Stimulated activated CD8-positive, alpha-beta memory T cell treated with anti-CD3 and anti-CD28 coated beads, Interleukin-4, amount 100 ng/mL, for 24 hours (primary cell): ENCODE data around the gene CACNB1.
"Not testable (repeated sequence)": the region's sequence is repeated elsewhere in the genome, so short reads cannot be mapped to it uniquely, and the experiment has no call there.

Experiments
- DNase-seq: peaks from one replicate; pipeline ENCODE4 v3.0.0-alpha.2; 2020; ENCODE audit warnings: low read depth

Gene CACNB1

DNA sequence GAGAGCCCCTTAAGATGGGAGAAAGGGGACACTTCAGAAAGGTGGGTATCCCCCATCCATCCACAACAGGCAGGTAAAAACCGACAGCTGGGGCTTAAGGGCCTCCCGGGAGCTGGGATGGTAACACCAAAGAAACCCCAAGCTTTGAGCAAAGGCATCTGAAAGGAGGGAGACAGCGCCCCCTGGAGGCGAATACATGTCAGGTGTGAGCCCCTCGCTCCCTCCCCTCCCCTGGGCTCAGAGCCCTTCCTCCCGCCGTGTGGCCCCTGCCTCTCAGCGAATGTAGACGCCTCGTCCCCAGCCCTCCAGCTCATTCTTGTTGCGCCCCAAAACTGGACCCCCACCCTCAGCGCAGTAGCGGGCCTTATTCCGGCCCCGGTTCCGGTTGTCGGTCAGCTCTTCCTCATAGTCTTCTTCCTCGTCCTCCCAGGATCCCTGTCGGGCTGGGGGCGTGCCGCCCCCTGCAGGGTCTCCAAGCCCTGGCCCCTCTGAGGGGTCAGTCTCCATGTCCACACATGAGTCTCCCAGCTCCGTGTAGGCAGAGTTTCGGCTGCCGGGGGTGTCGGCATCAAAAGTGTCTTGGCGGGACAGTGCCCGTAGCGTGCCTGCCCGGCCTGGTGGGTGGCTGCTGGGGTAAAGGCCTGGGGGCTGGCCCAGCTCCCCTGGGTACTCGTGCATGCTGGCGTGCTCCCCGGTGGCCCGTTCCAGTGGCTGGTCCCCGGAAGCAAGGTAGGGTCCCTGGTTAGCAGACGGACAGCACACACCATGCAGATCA, 22.4 kb downstream of the CACNB1 start:
- peak; percentile 63 for DNase-seq

DNA sequence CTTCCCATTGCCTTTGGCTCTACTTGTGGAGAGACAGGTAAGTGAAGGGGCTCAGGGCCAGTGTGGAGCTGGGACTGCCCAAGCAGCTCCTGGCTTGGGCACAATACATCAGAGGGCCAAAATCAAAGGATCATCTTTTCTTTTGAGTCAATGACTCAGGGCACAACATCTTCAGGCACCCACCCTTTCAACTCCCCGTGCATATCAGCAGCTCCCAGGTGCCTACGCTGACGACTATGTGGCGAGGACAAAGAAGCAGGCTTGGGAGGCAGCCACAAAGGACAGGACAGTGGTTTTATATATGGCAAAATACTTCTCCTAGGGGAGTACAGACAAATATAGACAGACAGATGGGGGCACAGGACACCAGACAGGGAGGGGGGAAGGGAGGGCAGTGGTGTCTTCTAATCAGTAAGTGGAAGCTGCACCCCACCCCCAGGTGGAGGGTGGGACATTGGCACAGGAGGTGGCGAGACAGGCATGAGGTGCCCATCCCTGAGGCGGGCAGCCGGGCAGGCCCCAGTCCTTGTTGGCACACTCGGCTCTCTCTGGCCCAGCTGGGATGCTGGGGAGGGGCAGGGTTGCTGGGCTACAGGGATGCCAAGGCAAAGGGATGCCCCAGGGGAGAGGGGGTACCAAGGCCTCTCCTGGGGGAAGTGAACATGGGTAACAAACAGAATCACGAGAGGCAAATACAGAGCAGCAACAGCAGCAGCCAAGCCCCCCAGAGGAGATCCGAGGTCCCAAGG, 23.8 kb downstream of the CACNB1 start:
- DNase-seq: no peak

- DNase-seq: no peak
These were observed 24.4 kb downstream of the CACNB1 start for GRCh38 chr17:39173080-39173479.

GRCh38 chr17:39171933-39172332, 25.5 kb downstream of the CACNB1 start:
- no peak for DNase-seq

DNA sequence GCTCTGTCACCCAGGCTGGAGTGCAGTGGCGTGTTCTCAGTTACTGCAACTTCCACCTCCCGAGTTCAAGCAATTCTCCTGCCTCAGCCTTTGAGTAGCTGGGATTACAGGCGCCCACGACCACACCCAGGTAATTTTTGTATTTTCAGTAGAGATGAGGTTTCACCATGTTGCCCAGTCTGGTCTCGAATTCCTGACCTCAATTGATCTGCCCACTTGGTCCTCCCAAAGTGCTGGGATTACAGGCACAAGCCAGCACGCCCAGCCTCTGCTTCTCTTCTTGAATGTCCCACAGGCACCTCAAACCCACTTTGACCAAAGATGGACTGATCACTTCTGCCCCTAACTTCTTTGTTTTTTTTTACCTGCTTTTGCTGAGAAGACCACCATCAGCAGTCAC, 26.9 kb downstream of the CACNB1 start:
- DNase-seq: no peak

GRCh38 chr17:39170109-39170508, 27.4 kb downstream of the CACNB1 start:
- no peak for DNase-seq

DNA sequence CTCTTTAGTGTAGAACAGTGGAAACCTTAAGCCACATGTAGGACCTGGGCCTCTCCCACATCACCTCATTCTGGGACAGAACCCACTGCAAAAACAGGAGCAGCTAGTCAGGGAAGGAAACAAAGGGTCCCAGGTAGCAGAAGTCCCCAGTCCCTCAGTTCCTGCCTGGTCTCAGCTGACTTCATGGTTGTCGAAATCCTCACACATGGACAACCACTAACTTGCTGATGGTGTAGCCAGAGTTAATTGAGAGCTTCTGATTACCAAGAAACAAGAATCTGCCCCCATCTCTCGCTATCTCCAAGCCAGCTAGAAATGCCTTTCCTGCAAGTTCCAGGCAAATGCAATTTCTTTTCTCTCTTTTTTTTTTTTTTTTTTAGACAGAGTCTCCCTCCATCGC, 28.0 kb downstream of the CACNB1 start:
- no peak for DNase-seq

DNA sequence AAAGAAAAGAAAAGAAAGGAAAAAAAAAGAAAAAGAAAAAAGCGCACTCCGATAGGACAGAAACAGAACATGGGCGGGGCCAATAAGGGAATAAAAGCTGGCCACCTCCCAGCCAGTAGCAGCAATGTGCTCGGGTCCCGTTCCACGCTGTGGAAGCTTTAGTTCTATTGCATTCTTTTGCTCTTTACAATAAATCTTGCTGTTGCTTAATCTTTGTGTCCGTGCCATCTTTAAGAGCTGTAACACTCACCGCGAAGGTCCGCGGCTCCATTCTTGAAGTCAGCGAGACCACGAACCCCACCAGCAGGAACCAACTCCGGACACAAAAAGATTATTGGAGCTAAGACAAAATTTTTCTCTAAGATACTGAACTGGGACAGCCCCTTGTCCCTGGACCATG, 28.4 kb downstream of the CACNB1 start:
- no peak for DNase-seq

DNA sequence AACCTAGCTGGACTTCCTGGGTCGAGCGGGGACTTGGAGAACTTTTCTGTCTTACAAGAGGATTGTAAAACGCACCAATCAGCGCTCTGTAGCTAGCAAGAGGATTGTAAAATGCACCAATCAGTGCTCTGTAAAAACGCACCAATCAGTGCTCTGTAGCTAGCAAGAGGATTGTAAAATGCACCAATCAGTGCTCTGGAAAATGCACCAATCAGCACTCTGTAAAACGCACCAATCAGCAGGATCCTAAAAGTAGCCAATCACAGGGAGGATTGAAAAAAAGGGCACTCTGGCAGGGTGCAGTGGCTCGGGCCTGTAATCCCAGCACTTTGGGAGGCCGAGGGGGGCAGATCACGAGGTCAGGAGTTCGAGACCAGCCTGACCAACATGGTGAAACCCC, 29.0 kb downstream of the CACNB1 start:
- not testable (repeated sequence) for DNase-seq

GRCh38 chr17:39167476-39167875, 30.0 kb downstream of the CACNB1 start:
- no peak for DNase-seq

GRCh38 chr17:39166437-39167335, 30.8 kb downstream of the CACNB1 start:
- DNase-seq: no peak

GRCh38 chr17:39165841-39166349, 31.6 kb downstream of the CACNB1 start, which contains the start of gene ARL5C:
Gene ARL5C (minus strand): TSS chr17:39166161. CDS start chr17:39165760, 401 bp downstream.
- DNase-seq: no peak

- DNase-seq: no peak
These were observed 32.2 kb downstream of the CACNB1 start for GRCh38 chr17:39165178-39165840.

DNA sequence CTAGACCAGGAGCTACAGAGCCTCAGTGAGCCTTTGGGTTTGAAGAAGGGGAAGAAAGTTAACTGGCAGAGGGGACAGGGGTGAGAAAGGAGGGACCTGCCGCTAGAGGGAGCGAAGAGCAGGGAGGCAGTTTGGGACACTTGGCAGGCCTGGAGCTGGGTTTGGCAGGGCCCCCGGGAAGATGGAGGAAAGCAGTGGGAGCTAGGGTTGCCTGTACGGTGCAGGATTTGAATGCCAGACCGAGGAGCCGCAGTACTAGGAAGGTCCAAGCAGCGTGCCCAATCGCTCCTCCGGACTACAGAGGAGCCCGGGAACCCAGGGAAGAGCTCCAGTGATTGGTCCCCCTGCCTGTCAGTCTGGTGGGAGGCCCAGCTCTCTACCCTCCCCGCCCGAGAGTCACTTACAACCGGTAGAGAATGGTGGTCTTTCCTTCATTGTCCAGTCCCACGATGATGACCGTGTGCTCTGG, 32.8 kb downstream of the CACNB1 start:
- DNase-seq: peak; percentile 69

DNA sequence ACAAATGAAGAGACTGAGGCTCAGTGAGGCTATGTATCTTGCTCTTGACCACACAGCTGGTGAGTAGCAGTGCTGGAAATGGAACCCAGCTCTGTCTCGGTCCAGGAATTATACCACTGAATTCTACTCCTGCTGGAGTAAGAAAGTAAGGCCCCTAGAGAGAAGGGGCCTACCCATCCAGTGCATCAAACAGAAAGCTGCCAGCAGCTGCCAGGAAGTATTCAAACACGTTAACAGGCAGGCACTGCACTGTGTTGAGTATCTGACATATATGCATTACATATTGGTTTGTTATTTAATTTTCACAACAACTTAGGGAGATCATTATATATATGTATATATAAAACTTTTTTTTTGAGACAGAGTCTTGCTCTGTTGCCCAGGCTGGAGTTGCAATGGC, 35.5 kb downstream of the CACNB1 start:
- no peak for DNase-seq

- DNase-seq: no peak
These were observed 38.8 kb downstream of the CACNB1 start for GRCh38 chr17:39158623-39159022.

DNA sequence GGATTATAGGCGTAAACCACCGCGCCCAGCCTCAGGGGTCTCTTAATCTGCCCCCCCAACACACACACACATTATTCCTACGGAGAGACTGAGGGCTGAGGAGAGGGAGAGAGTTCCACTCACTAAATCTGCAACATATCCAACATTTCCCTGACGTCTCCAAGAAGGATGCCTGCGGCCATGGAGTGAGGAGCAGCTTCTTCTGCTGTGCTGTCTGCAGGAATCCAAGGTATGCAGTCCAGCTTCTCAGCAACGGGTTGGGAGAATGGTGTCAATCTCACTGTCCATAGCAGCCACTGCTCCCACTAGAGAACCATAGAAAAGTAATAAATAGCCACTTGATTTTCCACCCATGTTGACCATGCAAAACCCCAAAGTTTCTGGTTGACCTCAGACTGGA, 41.0 kb downstream of the CACNB1 start:
- DNase-seq: no peak

- DNase-seq: no peak
These were observed 41.8 kb downstream of the CACNB1 start for GRCh38 chr17:39155654-39156053.

DNA sequence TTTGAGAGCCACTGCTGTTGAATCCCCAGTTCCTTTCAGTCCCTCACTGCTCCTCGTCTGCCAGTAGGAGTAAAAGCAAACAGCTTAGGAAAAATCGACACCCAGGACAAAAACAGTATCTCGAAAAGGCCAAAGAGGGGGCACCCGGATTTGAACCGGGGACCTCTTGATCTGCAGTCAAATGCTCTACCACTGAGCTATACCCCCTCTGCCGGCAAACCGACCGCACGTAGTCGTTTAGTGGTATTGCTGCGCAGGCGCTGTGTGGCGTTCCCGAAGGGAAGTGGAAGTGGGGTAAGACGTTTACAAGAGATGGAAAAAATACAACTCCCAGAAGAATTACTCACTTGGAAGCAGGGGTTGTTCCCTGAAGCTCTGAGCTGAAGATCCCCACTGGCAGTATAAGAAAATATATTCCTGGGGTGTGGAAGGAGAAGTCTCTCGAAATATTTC, 43.8 kb downstream of the CACNB1 start:
- peak; percentile 87 for DNase-seq

DNA sequence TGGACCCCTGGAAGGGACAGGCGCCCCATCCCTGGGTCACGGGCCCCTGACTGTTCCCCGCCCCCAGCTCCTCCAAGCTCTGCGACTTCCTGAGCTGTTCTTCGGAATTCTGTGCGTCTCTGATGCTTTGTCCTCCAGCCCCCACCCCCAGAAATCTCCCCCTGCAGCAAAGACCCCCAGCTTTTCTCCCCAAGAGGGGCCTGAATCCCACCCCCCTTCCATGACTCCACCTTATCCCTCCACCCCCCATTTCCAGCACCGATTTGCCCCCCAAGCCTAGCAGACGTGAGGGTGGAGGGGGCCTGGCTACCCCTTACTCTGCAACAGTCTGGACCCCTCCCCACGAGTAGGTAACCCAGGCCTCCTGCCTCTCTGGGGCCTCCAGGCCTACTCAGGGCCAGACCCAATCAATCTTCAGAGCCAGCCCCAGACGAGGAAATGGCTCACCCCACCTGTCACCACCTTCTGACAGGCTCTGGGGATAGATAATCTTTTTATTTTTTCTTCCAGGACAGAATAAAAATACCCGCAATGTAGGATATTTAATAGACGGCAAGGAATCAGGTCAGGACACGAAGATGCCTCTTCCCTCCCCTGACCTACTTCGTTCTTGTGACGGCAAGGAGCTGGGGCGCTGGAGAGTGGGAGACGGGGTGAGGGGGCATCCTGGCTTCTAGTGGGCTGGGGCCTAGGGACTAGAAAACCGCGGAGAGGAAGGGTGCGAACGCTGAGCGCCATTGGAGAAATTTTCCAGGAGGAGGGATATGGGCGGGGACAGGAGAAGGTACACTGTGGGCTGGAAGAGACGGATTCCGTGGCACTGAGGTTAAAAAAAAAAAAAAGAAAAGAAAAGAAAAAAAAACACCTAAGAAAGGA, 45.3 kb downstream of the CACNB1 start:
- no peak for DNase-seq
